ENCODE results near the gene TMEFF2. TPM values are rescaled to one million over a fixed set of nuclear protein-coding genes. Genes with fewer than 3 reads are reported as not detected.

TMEFF2 gene
- total and polyA plus RNA-seq, 2 experiments from 2014 or later, result 0.13 TPM; not detected in 1

DNA sequence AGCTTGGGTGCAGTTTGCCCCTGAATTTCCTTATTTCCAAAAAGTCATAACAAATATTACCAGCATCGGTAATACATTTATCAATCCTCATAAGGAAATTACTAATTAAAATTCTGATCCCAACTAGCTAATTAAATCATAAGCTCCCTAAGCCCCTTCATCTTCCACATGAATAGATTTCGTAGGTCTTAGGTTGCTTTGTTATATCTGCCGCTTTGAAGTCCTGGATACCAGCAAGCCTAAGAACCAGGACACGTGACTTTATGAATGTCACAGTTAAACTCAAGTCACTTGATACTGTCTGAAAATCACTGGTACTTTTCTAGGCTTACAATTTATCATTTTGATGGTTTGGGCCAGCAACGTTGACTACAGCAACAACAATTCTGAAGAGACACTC, 213.0 kb downstream of the TMEFF2 start:
- Histone ChIP-seq H2AFZ (no peak overlapping the region), H3K27ac (no peak overlapping the region), H3K9me3 (ENCODE audit: low read depth) (no peaks in the 10 kb centered on the region), H3F3A (ENCODE audit: insufficient read depth) (peaks cover 7% of the 10 kb centered on the region), H3K27me3 (replicated peaks; ENCODE audit: insufficient read depth) (no peaks in the 10 kb centered on the region), H3K4me2 (ENCODE audit: unreplicated experiment) (no peak overlapping the region), H3K9ac (no peak overlapping the region), H3K4me1 (ENCODE audit: insufficient read depth) (peaks cover 19% of the 10 kb centered on the region; the same call in 1 of the 2 replicates), H4K20me1 (ENCODE audit: insufficient read depth) (no peaks in the 10 kb centered on the region), H3K4me3 (no peak overlapping the region), H3K79me2 (ENCODE audit: insufficient read depth) (no peaks in the 10 kb centered on the region), H3K9me2 (ENCODE audit: insufficient read depth) (no peaks in the 10 kb centered on the region), H3K36me3 (ENCODE audit: low read depth) (no peaks in the 10 kb centered on the region)
- TF ChIP-seq EZH2 (IDR thresholded peaks at IDR 0.05; ENCODE audit: insufficient read depth, poor library complexity, severe bottlenecking) (no peak), EZH2phosphoT487 (IDR thresholded peaks at IDR 0.05; ENCODE audit: insufficient read depth, low read depth) (no peak)
- in situ Hi-C loops (cut with MboI), result no loop called here
- WGBS, 2 experiments (ENCODE audit: low coverage in 1 of 2, low lambda C conversion rate in 2 of 2, missing lambda C conversion rate in 2 of 2), result 93 to 97% methylated on average over 5 of the region's 5 CpGs
- DNase-seq, result no peak

DNA sequence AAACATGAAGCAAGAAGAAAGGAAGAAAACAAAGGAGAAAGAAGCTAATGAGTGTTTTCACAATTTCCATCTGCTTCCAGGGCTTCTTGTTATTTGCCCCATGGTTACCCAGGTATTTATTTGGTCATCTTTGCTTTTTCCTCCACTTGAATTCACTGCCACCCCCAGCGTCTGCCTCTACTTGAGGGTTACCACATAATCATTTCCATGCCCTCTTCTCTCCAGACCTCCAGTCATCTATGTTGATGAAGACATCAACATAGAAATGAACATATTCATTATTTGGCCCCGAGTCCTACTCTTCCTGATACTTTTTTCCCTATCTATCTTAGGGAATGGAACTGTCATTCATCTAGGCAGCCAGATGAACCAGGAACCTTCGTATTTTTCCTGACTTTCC, 214.2 kb downstream of the TMEFF2 start:
- DNase-seq, result no peak
- Histone ChIP-seq H2AFZ (no peak overlapping the region), H3K27ac (no peak overlapping the region), H3K4me1 (ENCODE audit: insufficient read depth) (peaks cover 28% of the 10 kb centered on the region; the same call in 1 of the 2 replicates), H3K9ac (no peak overlapping the region), H3K79me2 (ENCODE audit: insufficient read depth) (no peaks in the 10 kb centered on the region), H3K9me2 (ENCODE audit: insufficient read depth) (no peaks in the 10 kb centered on the region), H3K36me3 (ENCODE audit: low read depth) (no peaks in the 10 kb centered on the region), H3K4me3 (no peak overlapping the region), H3K9me3 (ENCODE audit: low read depth) (no peaks in the 10 kb centered on the region), H3F3A (ENCODE audit: insufficient read depth) (peaks cover 16% of the 10 kb centered on the region), H3K27me3 (replicated peaks; ENCODE audit: insufficient read depth) (no peaks in the 10 kb centered on the region), H3K4me2 (ENCODE audit: unreplicated experiment) (no peak overlapping the region), H4K20me1 (ENCODE audit: insufficient read depth) (no peaks in the 10 kb centered on the region)
- in situ Hi-C loops (cut with MboI), result no loop called here
- 89 to 94% methylated on average over 3 of the region's 3 CpGs for WGBS, 2 experiments (ENCODE audit: low coverage in 1 of 2, low lambda C conversion rate in 2 of 2, missing lambda C conversion rate in 2 of 2)
- no peak for TF ChIP-seq EZH2 (IDR thresholded peaks at IDR 0.05; ENCODE audit: insufficient read depth, poor library complexity, severe bottlenecking)
- TF ChIP-seq EZH2phosphoT487 (IDR thresholded peaks at IDR 0.05; ENCODE audit: insufficient read depth, low read depth), result no peak

DNA sequence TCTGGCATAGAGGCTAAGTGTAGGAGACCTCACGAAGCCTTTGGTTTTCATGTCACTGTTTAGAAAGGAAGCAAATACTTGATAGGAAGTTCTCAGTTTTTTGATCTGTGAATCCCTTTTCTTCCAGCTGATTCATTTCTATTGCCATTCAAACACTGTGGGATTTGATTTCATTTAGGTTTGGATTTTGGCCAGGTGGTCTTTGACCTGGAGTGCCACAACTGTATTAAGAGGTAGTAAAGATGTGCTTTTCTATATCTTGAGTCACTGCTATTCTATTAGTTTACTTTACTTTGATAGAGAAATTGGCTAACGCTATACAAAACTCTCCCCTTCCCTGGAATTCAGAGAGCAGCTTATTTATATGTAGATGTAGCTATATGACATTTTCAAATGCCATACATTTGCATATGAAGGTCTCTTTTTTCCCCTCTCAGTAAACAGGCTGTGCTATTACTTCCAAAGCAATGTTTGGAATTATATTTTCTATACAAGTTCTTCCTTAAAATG, 215.5 kb downstream of the TMEFF2 start:
- no peak for DNase-seq
- H2AFZ ChIP-seq, result no peak overlapping the region
- no peaks in the 10 kb centered on the region for H3K79me2 ChIP-seq (ENCODE audit: insufficient read depth)
- peaks cover 16% of the 10 kb centered on the region for H3F3A ChIP-seq (ENCODE audit: insufficient read depth)
- H3K9me2 ChIP-seq (ENCODE audit: insufficient read depth), result no peaks in the 10 kb centered on the region
- no peak overlapping the region for H3K4me3 ChIP-seq
- H3K4me2 ChIP-seq (ENCODE audit: unreplicated experiment), result no peak overlapping the region
- in situ Hi-C loops (cut with MboI), result no loop called here
- TF ChIP-seq EZH2 (IDR thresholded peaks at IDR 0.05; ENCODE audit: insufficient read depth, poor library complexity, severe bottlenecking) (no peak), EZH2phosphoT487 (IDR thresholded peaks at IDR 0.05; ENCODE audit: insufficient read depth, low read depth) (no peak)
- no peaks in the 10 kb centered on the region for H4K20me1 ChIP-seq (ENCODE audit: insufficient read depth)
- 48 to 50% methylated on average over 2 of the region's 2 CpGs for WGBS, 2 experiments (ENCODE audit: low coverage in 1 of 2, low lambda C conversion rate in 2 of 2, missing lambda C conversion rate in 2 of 2)
- no peaks in the 10 kb centered on the region for H3K27me3 ChIP-seq (replicated peaks; ENCODE audit: insufficient read depth)
- no peaks in the 10 kb centered on the region for H3K9me3 ChIP-seq (ENCODE audit: low read depth)
- no peaks in the 10 kb centered on the region for H3K36me3 ChIP-seq (ENCODE audit: low read depth)
- H3K27ac ChIP-seq, result no peak overlapping the region
- H3K4me1 ChIP-seq (ENCODE audit: insufficient read depth), result peaks cover 28% of the 10 kb centered on the region; the same call in 1 of the 2 replicates
- no peak overlapping the region for H3K9ac ChIP-seq

DNA sequence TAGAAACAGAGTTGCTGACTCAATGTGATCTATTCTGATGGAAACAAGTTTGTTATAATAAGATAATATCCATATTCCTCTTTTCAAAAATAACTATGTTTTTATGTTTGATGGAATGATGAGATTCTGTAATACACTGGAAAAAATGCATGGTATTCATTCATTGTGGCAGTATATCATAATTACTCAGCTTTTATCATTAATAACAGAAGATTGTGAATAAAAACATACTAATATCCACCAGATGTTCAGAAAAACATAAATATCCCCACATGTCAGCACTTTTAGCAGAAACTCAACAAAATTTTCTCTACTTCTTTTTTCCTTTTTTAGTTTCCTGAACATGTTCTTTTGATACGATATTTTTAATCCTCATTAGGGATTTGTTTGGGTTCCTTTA, 217.0 kb downstream of the TMEFF2 start:
- Histone ChIP-seq H3K9me3 (ENCODE audit: low read depth) (no peaks in the 10 kb centered on the region), H3K4me3 (peak overlapping the region; percentile 16; the same call in 1 of the 2 replicates), H3K9me2 (ENCODE audit: insufficient read depth) (no peaks in the 10 kb centered on the region), H3K79me2 (ENCODE audit: insufficient read depth) (no peaks in the 10 kb centered on the region), H4K20me1 (ENCODE audit: insufficient read depth) (no peaks in the 10 kb centered on the region), H3K27ac (no peak overlapping the region), H3K4me1 (ENCODE audit: insufficient read depth) (peaks cover 28% of the 10 kb centered on the region; the same call in 1 of the 2 replicates), H3K4me2 (ENCODE audit: unreplicated experiment) (peak overlapping the region; percentile 71), H3K27me3 (replicated peaks; ENCODE audit: insufficient read depth) (no peaks in the 10 kb centered on the region), H3K9ac (no peak overlapping the region), H3K36me3 (ENCODE audit: low read depth) (no peaks in the 10 kb centered on the region), H2AFZ (no peak overlapping the region), H3F3A (ENCODE audit: insufficient read depth) (peaks cover 16% of the 10 kb centered on the region)
- in situ Hi-C loops (cut with MboI), result no loop called here
- TF ChIP-seq EZH2phosphoT487 (IDR thresholded peaks at IDR 0.05; ENCODE audit: insufficient read depth, low read depth) (no peak), EZH2 (IDR thresholded peaks at IDR 0.05; ENCODE audit: insufficient read depth, poor library complexity, severe bottlenecking) (no peak)
- no peak for DNase-seq
- 4 to 5% methylated on average over 1 of the region's 1 CpG for WGBS, 2 experiments (ENCODE audit: low coverage in 1 of 2, low lambda C conversion rate in 2 of 2, missing lambda C conversion rate in 2 of 2)

All from GM23248 (cell line).